CD4-positive, alpha-beta T cell treated with Interleukin-1 beta for 1 hour (primary cell): ENCODE measurements around the gene RFX1.
"Not testable (repeated sequence)": the region's sequence is repeated elsewhere in the genome, so short reads cannot be mapped to it uniquely, and the experiment has no call there.

Experiments used
- DNase-seq, 2 donors: peaks; one replicate each; pipeline ENCODE4 v3.0.0-alpha.2; 2020 to 2022

Gene RFX1

GRCh38 chr19:13978351-13979243, 27.5 kb downstream of the RFX1 start:
- peak; percentile 49 to 62 for DNase-seq

GRCh38 chr19:13977803-13978202, 28.3 kb downstream of the RFX1 start:
- no peak for DNase-seq

- DNase-seq, result no peak
These were observed 29.7 kb downstream of the RFX1 start for GRCh38 chr19:13976446-13976845.

GRCh38 chr19:13975870-13976269, 30.2 kb downstream of the RFX1 start:
- DNase-seq, result no peak

- DNase-seq, result peak; percentile 42 to 53
These were observed 32.0 kb downstream of the RFX1 start for GRCh38 chr19:13974073-13974472.

GRCh38 chr19:13973479-13973878, 32.6 kb downstream of the RFX1 start:
- DNase-seq, result not testable (repeated sequence)

GRCh38 chr19:13972368-13973155, 33.6 kb downstream of the RFX1 start:
- no peak for DNase-seq

GRCh38 chr19:13971868-13972267, 34.3 kb downstream of the RFX1 start:
- DNase-seq, result not testable (repeated sequence)

GRCh38 chr19:13969897-13970296, 36.2 kb downstream of the RFX1 start:
- DNase-seq, result no peak

- no peak for DNase-seq
These were observed 37.1 kb downstream of the RFX1 start for GRCh38 chr19:13968999-13969398.

GRCh38 chr19:13968383-13968935, 37.7 kb downstream of the RFX1 start:
- DNase-seq, result no peak

- not testable (repeated sequence) for DNase-seq
These were observed 38.9 kb downstream of the RFX1 start for GRCh38 chr19:13967206-13967605.

- DNase-seq, result no peak
These were observed 39.4 kb downstream of the RFX1 start for GRCh38 chr19:13966684-13967128.

GRCh38 chr19:13965926-13966683, 40.0 kb downstream of the RFX1 start:
- no peak for DNase-seq

GRCh38 chr19:13965377-13965896, 40.7 kb downstream of the RFX1 start:
- no peak for DNase-seq

- no peak for DNase-seq
These were observed 41.3 kb downstream of the RFX1 start for GRCh38 chr19:13964776-13965175.

- no peak for DNase-seq
These were observed 42.5 kb downstream of the RFX1 start for GRCh38 chr19:13963603-13964105.

- DNase-seq, result no peak
These were observed 43.2 kb downstream of the RFX1 start for GRCh38 chr19:13962699-13963602.

- DNase-seq, result no peak
These were observed 44.1 kb downstream of the RFX1 start for GRCh38 chr19:13961826-13962698.
